Endothelial cell (in vitro differentiated cells): ENCODE results near the gene CHPF. TPM values are rescaled to one million over a fixed set of nuclear protein-coding genes. Genes with fewer than 3 reads are reported as not detected.

Experiments used
- DNase-seq: peaks from one replicate; pipeline ENCODE4 v3.0.0; 2021; ENCODE audit warnings: low spot score
- H3K27ac Mint-ChIP-seq: one replicate; pipeline ENCODE4 v1.8.0; 2021; ENCODE audit warnings: mixed read lengths, inconsistent platforms; ENCODE audit not compliant: unreplicated experiment
- H3K27me3 Mint-ChIP-seq: one replicate; pipeline ENCODE4 v1.8.0; 2021; ENCODE audit warnings: mild to moderate bottlenecking, moderate library complexity, mixed read lengths, inconsistent platforms; ENCODE audit not compliant: unreplicated experiment
- H3K36me3 Mint-ChIP-seq: one replicate; pipeline ENCODE4 v1.8.0; 2021; ENCODE audit warnings: mild to moderate bottlenecking, low read depth, mixed read lengths, inconsistent platforms; ENCODE audit not compliant: unreplicated experiment
- H3K4me1 Mint-ChIP-seq: one replicate; pipeline ENCODE4 v1.8.0; 2021; ENCODE audit warnings: mild to moderate bottlenecking, mixed read lengths, inconsistent platforms; ENCODE audit not compliant: unreplicated experiment
- H3K4me3 Mint-ChIP-seq: one replicate; pipeline ENCODE4 v1.8.0; 2021; ENCODE audit warnings: mild to moderate bottlenecking, mixed read lengths, inconsistent platforms; ENCODE audit not compliant: unreplicated experiment
- H3K9me3 Mint-ChIP-seq: one replicate; pipeline ENCODE4 v1.8.0; 2021; ENCODE audit warnings: mixed read lengths, inconsistent platforms; ENCODE audit not compliant: unreplicated experiment
- microRNA-seq: library from miRNA; unstranded; fragments of <30 nt; microRNA quantifications from one replicate; pipeline ENCODE4, GENCODE V29; 2020; ENCODE audit not compliant: unreplicated experiment
- total RNA-seq: library from RNA; stranded (reverse); fragmentation: NEBNext Ultra II Directional; extraction: Animal tissue kit (Norgen Biotek cat#: 25700); gene quantifications from one replicate; pipeline ENCODE4 v1.2.1, GENCODE V29; 2021; ENCODE audit not compliant: unreplicated experiment
- TF ChIP-seq, protein P1 (sequence below): fragments of 200-600 bp; sonication (generic); IDR thresholded peaks from one replicate; pipeline ENCODE4 v1.5.0; 2021; ENCODE audit warnings: antibody characterized with exemption; ENCODE audit not compliant: unreplicated experiment

CHPF gene
- total RNA-seq, 1 donor from 2014 or later: 4.1 TPM

DNA sequence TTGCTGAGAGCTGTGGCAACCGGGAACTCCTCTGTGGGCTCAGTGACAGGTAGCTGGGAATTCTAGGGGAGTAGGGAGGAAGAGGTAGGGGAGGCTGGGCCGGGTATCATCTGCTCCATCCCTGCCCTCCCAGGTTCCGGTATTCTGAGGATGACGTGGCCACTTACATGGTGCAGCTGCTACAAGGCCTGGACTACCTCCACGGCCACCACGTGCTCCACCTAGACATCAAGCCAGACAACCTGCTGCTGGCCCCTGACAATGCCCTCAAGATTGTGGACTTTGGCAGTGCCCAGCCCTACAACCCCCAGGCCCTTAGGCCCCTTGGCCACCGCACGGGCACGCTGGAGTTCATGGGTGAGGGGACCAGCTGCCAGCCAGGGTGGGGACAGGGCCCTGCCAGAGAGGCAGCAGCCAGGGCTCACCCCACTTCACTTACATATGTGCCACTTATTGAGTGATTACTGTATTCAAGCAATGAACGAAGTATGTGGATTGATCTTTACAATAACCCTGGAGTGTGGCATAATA lies 52.9 kb downstream of the CHPF start:
- Mint-ChIP-seq H3K4me1 (peaks cover 20% of the 10 kb centered on the region), H3K36me3 (peaks cover 6% of the 10 kb centered on the region), H3K4me3 (no peak overlapping the region), H3K27me3 (peaks cover 14% of the 10 kb centered on the region), H3K9me3 (no peaks in the 10 kb centered on the region), H3K27ac (no peak overlapping the region)
- TF ChIP-seq, protein P1, sequence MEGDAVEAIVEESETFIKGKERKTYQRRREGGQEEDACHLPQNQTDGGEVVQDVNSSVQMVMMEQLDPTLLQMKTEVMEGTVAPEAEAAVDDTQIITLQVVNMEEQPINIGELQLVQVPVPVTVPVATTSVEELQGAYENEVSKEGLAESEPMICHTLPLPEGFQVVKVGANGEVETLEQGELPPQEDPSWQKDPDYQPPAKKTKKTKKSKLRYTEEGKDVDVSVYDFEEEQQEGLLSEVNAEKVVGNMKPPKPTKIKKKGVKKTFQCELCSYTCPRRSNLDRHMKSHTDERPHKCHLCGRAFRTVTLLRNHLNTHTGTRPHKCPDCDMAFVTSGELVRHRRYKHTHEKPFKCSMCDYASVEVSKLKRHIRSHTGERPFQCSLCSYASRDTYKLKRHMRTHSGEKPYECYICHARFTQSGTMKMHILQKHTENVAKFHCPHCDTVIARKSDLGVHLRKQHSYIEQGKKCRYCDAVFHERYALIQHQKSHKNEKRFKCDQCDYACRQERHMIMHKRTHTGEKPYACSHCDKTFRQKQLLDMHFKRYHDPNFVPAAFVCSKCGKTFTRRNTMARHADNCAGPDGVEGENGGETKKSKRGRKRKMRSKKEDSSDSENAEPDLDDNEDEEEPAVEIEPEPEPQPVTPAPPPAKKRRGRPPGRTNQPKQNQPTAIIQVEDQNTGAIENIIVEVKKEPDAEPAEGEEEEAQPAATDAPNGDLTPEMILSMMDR: no peak
- DNase-seq: no peak

DNA sequence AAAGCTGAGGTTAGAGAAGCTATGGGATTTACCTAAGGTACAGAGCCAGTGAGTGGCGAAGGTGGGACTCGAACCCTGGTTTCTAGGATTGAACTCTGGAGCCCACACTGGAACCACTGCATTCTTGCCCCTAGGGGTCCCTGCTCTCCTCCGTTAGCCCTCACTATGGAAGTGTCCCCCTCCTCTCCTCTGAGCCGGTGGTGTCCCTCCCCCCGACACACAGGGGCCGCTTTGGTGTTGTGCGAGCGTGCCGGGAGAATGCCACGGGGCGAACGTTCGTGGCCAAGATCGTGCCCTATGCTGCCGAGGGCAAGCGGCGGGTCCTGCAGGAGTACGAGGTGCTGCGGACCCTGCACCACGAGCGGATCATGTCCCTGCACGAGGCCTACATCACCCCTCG lies 53.4 kb downstream of the CHPF start:
- no peak for DNase-seq
- Mint-ChIP-seq H3K9me3 (no peaks in the 10 kb centered on the region), H3K36me3 (peaks cover 6% of the 10 kb centered on the region), H3K4me1 (peaks cover 20% of the 10 kb centered on the region), H3K4me3 (no peak overlapping the region), H3K27ac (no peak overlapping the region), H3K27me3 (peaks cover 17% of the 10 kb centered on the region)
- TF ChIP-seq, protein P1: no peak

DNA sequence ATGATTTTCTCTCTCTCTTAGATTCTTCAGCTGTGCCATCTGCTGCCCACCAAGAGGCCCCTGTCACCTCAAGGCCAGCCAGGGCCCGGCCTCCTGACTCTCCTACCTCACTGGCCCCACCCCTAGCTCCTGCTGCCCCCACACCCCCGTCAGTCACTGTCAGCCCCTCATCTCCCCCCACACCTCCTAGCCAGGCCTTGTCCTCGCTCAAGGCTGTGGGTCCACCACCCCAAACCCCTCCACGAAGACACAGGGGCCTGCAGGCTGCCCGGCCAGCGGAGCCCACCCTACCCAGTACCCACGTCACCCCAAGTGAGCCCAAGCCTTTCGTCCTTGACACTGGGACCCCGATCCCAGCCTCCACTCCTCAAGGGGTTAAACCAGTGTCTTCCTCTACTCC lies 54.3 kb downstream of the CHPF start:
- H3K27ac Mint-ChIP-seq: no peak overlapping the region
- peaks cover 20% of the 10 kb centered on the region for H3K4me1 Mint-ChIP-seq
- peaks cover 13% of the 10 kb centered on the region for H3K27me3 Mint-ChIP-seq

More for the DNA sequence above, 54.3 kb downstream of the CHPF start:
- peaks cover 6% of the 10 kb centered on the region for H3K36me3 Mint-ChIP-seq
- no peaks in the 10 kb centered on the region for H3K9me3 Mint-ChIP-seq
- no peak overlapping the region for H3K4me3 Mint-ChIP-seq
- TF ChIP-seq, protein P1: no peak
- DNase-seq: no peak

Small RNA genes lying within 50 kb of the gene (microRNA-seq; reads per million reads assigned to microRNA genes)
- gene MIR3132: 2.2 reads per million, percentile 31 among the genes with 10 or more reads in this experiment

Other genes starting within 250 kb of the CHPF start
- 1.1 TPM for gene PTPRN, start 234.4 kb downstream of the CHPF start, total RNA-seq
- gene RESP18, start 211.1 kb downstream of the CHPF start, total RNA-seq: not detected
- 49.6 TPM for gene DNPEP, start 155.9 kb downstream of the CHPF start, total RNA-seq
- gene DES, start 125.4 kb downstream of the CHPF start, total RNA-seq: 0.10 TPM
- 6.1 TPM for gene SPEG, start 109.0 kb downstream of the CHPF start, total RNA-seq
- 30.2 TPM for gene GMPPA, start 44.9 kb downstream of the CHPF start, total RNA-seq
- 1.6 TPM for gene ASIC4, start 29.3 kb downstream of the CHPF start, total RNA-seq
- not detected for gene TMEM198, start 219 bp upstream of the CHPF start, total RNA-seq
- 53.4 TPM for gene OBSL1, start 27.7 kb upstream of the CHPF start, total RNA-seq
- gene INHA, start 28.5 kb upstream of the CHPF start, total RNA-seq: not detected
- 23.8 TPM for gene STK11IP, start 54.0 kb upstream of the CHPF start, total RNA-seq
- 2.1 TPM for gene SLC4A3, start 83.8 kb upstream of the CHPF start, total RNA-seq